Neuronal stem cell (in vitro differentiated cells): ENCODE results near the gene RAB2B.

Experiments used
- DNase-seq: peaks from one replicate; pipeline ENCODE4 v3.0.0-alpha.2; 2013; ENCODE audit warnings: low spot score
- H2AFZ ChIP-seq: one replicate; pipeline ENCODE4 v1.6.1; 2013; ENCODE audit warnings: mild to moderate bottlenecking, low read length, inconsistent platforms
- H2AK5ac ChIP-seq: 2 replicates; pipeline ENCODE4 v1.6.1; 2013; ENCODE audit warnings: low read depth, mild to moderate bottlenecking, inconsistent platforms, low read length, moderate library complexity, mixed read lengths
- H2BK120ac ChIP-seq: 2 replicates; pipeline ENCODE4 v1.6.1; 2013; ENCODE audit warnings: low read depth, mild to moderate bottlenecking, inconsistent platforms, low read length, moderate library complexity, mixed read lengths
- H2BK12ac ChIP-seq: one replicate; pipeline ENCODE4 v1.6.1; 2013; ENCODE audit warnings: low read length, inconsistent platforms
- H2BK15ac ChIP-seq: 2 replicates; pipeline ENCODE4 v1.6.1; 2013; ENCODE audit warnings: mild to moderate bottlenecking, low read length, inconsistent platforms, mixed read lengths
- H2BK5ac ChIP-seq: one replicate; pipeline ENCODE4 v1.6.1; 2013; ENCODE audit warnings: inconsistent platforms, mild to moderate bottlenecking, low read length, moderate library complexity
- H3K14ac ChIP-seq: one replicate; pipeline ENCODE4 v1.6.1; 2013; ENCODE audit warnings: low read length, inconsistent platforms
- H3K18ac ChIP-seq: 2 replicates; pipeline ENCODE4 v1.6.1; 2013; ENCODE audit warnings: low read length, inconsistent platforms
- H3K23ac ChIP-seq: 2 replicates; pipeline ENCODE4 v1.6.1; 2013; ENCODE audit warnings: low read depth, mild to moderate bottlenecking, mixed read lengths, low read length, inconsistent platforms; ENCODE audit not compliant: poor library complexity
- H3K27ac ChIP-seq: replicated peaks from 3 replicates; pipeline ENCODE4 v1.5.1; 2013; ENCODE audit warnings: low read length, inconsistent platforms
- H3K27me3 ChIP-seq, 3 experiments: 2 replicates each; pipeline ENCODE4 v1.6.1; 2013; ENCODE audit warnings: low read length in 3 of 3, mild to moderate bottlenecking in 2 of 3, inconsistent platforms in 1 of 3, low read depth in 1 of 3, mixed read lengths in 1 of 3, moderate library complexity in 1 of 3; ENCODE audit not compliant: control insufficient read depth in 3 of 3, insufficient read depth in 3 of 3
- H3K36me3 ChIP-seq, 2 donors: replicated peaks in 1 of 2; 2 replicates each; pipeline ENCODE4 v1.6.1; 2013; ENCODE audit warnings: low read length in 2 of 2; ENCODE audit not compliant: control insufficient read depth in 2 of 2, insufficient read depth in 2 of 2
- H3K4ac ChIP-seq: 2 replicates; pipeline ENCODE4 v1.6.1; 2013; ENCODE audit warnings: inconsistent platforms, mild to moderate bottlenecking, low read length, moderate library complexity
- H3K4me1 ChIP-seq, 2 donors: 1 replicate in 1 of 2; 2 replicates in 1 of 2; pipeline ENCODE4 v1.6.1; 2013; ENCODE audit warnings: low read length in 2 of 2, low read depth in 1 of 2; ENCODE audit not compliant: control insufficient read depth in 2 of 2, insufficient read depth in 1 of 2
- H3K4me2 ChIP-seq: one replicate; pipeline ENCODE4 v1.6.1; 2013; ENCODE audit warnings: mild to moderate bottlenecking, low read length, inconsistent platforms; ENCODE audit not compliant: insufficient read depth, poor library complexity, severe bottlenecking
- H3K4me3 ChIP-seq, 2 donors: 2 replicates each; pipeline ENCODE4 v1.5.1; 2013; ENCODE audit warnings: low read length in 2 of 2, mild to moderate bottlenecking in 2 of 2, inconsistent platforms in 1 of 2, moderate library complexity in 1 of 2
- H3K79me1 ChIP-seq: one replicate; pipeline ENCODE4 v1.6.1; 2013; ENCODE audit warnings: low read depth, mild to moderate bottlenecking, inconsistent platforms, low read length, moderate library complexity
- H3K9ac ChIP-seq: one replicate; pipeline ENCODE4 v1.6.1; 2013; ENCODE audit warnings: mild to moderate bottlenecking, low read depth, low read length, inconsistent platforms; ENCODE audit not compliant: poor library complexity
- H3K9me3 ChIP-seq, 2 donors: replicated peaks in 1 of 2; 2 replicates each; pipeline versions ENCODE3 to v1.6.1; 2013; ENCODE audit warnings: low read length in 2 of 2, mild to moderate bottlenecking in 2 of 2, inconsistent platforms in 1 of 2, low read depth in 1 of 2, mixed read lengths in 1 of 2, moderate library complexity in 1 of 2; ENCODE audit not compliant: control insufficient read depth in 2 of 2, insufficient read depth in 1 of 2
- H4K8ac ChIP-seq: one replicate; pipeline ENCODE4 v1.6.1; 2013; ENCODE audit warnings: low read depth, mild to moderate bottlenecking, inconsistent platforms, low read length, moderate library complexity
- H4K91ac ChIP-seq: one replicate; pipeline ENCODE4 v1.6.1; 2013; ENCODE audit warnings: low read length, low read depth, mild to moderate bottlenecking, inconsistent platforms; ENCODE audit not compliant: poor library complexity
- WGBS, 2 donors: extraction: QIAGEN DNeasy Blood & Tissue Kit; methylation state at CpG; one replicate each; pipeline ENCODE4 v1.1.7; 2013; ENCODE audit warnings: missing lambda C conversion rate in 2 of 2, mixed read lengths in 1 of 2; ENCODE audit not compliant: insufficient read length in 2 of 2, insufficient replicate concordance in 1 of 2; ENCODE audit errors: extremely low coverage in 2 of 2; 5-methylcytosine and 5-hydroxymethylcytosine counted together

RAB2B gene

DNA sequence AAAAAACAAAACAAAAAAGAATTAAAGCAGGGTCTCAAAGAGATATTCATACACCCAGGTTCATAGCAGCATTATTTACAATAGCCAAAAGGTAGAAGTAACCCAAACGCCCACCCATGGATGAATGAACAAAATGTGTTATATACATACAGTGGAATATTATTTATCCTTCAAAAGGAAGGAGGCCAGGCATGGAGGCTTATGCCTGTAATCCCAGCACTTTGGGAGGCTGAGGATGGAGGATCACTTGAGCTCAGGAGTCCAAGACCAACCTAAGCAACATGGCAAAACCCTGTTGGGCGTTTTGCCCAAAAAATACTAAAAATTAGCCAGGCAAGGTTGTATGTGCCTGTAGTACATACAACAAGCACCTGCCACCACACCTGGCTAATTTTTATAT is 29.8 kb upstream of the RAB2B start:
- H2BK5ac ChIP-seq: no peak overlapping the region
- H3K9ac ChIP-seq: no peak overlapping the region
- no CpG with 5 or more reads among the region's 2 CpGs for WGBS, 2 donors
- peaks cover 6% of the 10 kb centered on the region for H3K79me1 ChIP-seq
- no peak overlapping the region for H2AFZ ChIP-seq
- no peaks in the 10 kb centered on the region for H3K9me3 ChIP-seq
- no peak overlapping the region for H3K4ac ChIP-seq
- no peak overlapping the region for H3K4me2 ChIP-seq
- no peak overlapping the region for H4K8ac ChIP-seq
- DNase-seq: no peak
- H3K4me3 ChIP-seq: no peak overlapping the region
- no peak overlapping the region for H3K27ac ChIP-seq
- no peak overlapping the region for H2BK12ac ChIP-seq
- peaks cover 1 to 6% of the 10 kb centered on the region in 2 donors for H3K4me1 ChIP-seq
- H2BK120ac ChIP-seq: no peak overlapping the region
- H4K91ac ChIP-seq: no peak overlapping the region
- peaks cover 18 to 79% of the 10 kb centered on the region in 2 donors for H3K36me3 ChIP-seq
- H3K18ac ChIP-seq: no peak overlapping the region
- no peak overlapping the region for H2BK15ac ChIP-seq
- H3K23ac ChIP-seq: no peak overlapping the region
- no peak overlapping the region for H3K14ac ChIP-seq
- no peaks in the 10 kb centered on the region for H3K27me3 ChIP-seq
- H2AK5ac ChIP-seq: no peak overlapping the region

DNA sequence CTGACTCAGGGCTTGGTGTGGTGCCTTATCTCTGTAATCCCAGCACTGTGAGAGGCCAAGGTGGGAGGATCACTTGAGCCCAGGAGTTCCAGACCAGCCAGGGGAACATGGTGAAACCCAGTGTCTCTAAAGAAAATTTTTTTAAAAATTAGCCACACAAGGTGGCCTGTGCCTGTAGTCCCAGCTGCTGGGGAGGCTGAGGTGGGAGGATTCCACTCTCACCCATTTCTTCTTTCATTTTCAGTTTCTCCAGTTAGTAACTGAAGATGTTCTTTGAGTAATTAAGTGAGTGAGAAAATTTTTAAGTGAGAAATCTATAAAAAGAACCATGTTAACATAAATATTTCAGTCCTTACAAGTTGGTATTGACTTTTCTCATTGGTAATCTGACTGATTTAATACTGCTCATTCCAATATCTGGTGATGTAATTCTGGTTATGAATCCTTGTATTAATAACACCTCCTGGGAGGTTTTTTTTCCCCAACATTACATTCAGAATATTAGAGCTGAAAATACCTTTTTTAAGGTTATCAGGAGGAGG is 28.3 kb upstream of the RAB2B start:
- H3K79me1 ChIP-seq: peaks cover 1% of the 10 kb centered on the region
- no peak overlapping the region for H2AFZ ChIP-seq
- no peak overlapping the region for H3K4me2 ChIP-seq
- no peak overlapping the region for H3K18ac ChIP-seq
- H3K9me3 ChIP-seq: no peaks in the 10 kb centered on the region
- H3K14ac ChIP-seq: no peak overlapping the region
- no peak overlapping the region for H4K91ac ChIP-seq
- H4K8ac ChIP-seq: no peak overlapping the region
- H3K23ac ChIP-seq: no peak overlapping the region
- no peak overlapping the region for H3K9ac ChIP-seq
- H2BK5ac ChIP-seq: no peak overlapping the region
- H2BK15ac ChIP-seq: no peak overlapping the region
- no peak for DNase-seq
- no peak overlapping the region for H3K27ac ChIP-seq
- H3K36me3 ChIP-seq: peaks cover 26 to 94% of the 10 kb centered on the region in 2 donors
- H3K4me1 ChIP-seq: peaks cover 1 to 4% of the 10 kb centered on the region in 2 donors
- no peak overlapping the region for H2AK5ac ChIP-seq
- no peak overlapping the region for H3K4me3 ChIP-seq
- H2BK120ac ChIP-seq: no peak overlapping the region
- no peak overlapping the region for H2BK12ac ChIP-seq
- H3K27me3 ChIP-seq: no peaks in the 10 kb centered on the region
- H3K4ac ChIP-seq: no peak overlapping the region

DNA sequence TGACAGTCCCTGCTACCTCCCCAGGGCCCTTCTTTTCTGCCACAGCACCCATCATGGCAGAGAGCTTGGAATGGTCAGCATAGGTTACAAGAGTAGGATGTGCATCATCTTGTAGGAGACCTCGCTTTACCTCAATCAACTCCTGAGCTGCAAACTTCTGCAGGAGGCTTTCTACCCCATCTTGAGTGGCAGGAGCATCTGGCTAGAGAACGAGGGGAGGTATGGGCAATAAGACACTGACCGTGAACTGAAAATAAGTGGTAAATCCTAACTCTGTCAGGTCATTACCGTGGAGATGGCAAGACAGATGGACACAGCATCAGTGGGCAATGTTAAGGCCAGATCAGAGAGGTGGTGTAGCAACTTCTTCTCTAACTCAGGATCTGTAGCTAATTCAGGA is 26.6 kb upstream of the RAB2B start:
- no CpG with 5 or more reads among the region's 4 CpGs for WGBS, 2 donors
- Histone ChIP-seq H3K9ac (no peak overlapping the region), H3K14ac (no peak overlapping the region), H3K4ac (no peak overlapping the region), H4K91ac (no peak overlapping the region), H3K23ac (no peak overlapping the region), H2BK5ac (no peak overlapping the region), H3K18ac (no peak overlapping the region), H3K4me3 (no peak overlapping the region), H3K36me3 (peaks cover 28 to 95% of the 10 kb centered on the region in 2 donors), H2BK12ac (no peak overlapping the region), H2AFZ (no peak overlapping the region), H3K4me2 (no peak overlapping the region), H2AK5ac (no peak overlapping the region), H3K79me1 (peaks cover 1% of the 10 kb centered on the region), H3K27ac (no peak overlapping the region), H3K9me3 (no peaks in the 10 kb centered on the region), H2BK120ac (no peak overlapping the region), H2BK15ac (no peak overlapping the region), H3K27me3 (no peaks in the 10 kb centered on the region), H3K4me1 (peaks cover 1 to 3% of the 10 kb centered on the region in 2 donors), H4K8ac (no peak overlapping the region)
- no peak for DNase-seq

DNA sequence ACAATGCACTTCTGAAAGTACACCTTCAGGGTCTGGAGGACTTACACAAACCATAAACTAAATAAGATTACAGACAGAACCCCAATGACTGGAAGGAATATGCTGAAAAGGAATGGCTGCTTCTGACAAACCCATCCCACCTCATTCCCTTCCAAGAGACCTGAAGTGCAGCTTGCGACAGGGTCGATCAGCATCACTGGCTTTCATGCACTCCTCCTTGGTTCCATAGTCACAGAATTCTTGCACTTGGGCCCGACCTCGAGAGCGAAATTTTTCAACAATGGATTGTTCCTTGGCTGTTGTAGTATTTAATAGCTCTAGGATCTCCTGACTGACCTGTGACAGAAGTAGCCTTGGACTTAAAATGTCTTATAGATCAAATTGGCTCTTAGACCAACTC is 24.8 kb upstream of the RAB2B start:
- no CpG with 5 or more reads among the region's 5 CpGs for WGBS, 2 donors
- H3K27ac ChIP-seq: peak overlapping the region; percentile 16
- H3K4me3 ChIP-seq: no peak overlapping the region
- no peak overlapping the region for H2AK5ac ChIP-seq
- H3K4ac ChIP-seq: no peak overlapping the region
- no peak overlapping the region for H3K18ac ChIP-seq
- no peak overlapping the region for H2BK120ac ChIP-seq
- H3K4me1 ChIP-seq: peaks cover 0 to 3% of the 10 kb centered on the region in 2 donors
- H2BK15ac ChIP-seq: no peak overlapping the region
- H3K9me3 ChIP-seq: no peaks in the 10 kb centered on the region
- no peak overlapping the region for H3K23ac ChIP-seq
- no peak overlapping the region for H2BK12ac ChIP-seq
- H3K4me2 ChIP-seq: no peak overlapping the region
- no peak overlapping the region for H2BK5ac ChIP-seq
- H3K27me3 ChIP-seq: no peaks in the 10 kb centered on the region
- H4K91ac ChIP-seq: no peak overlapping the region
- H4K8ac ChIP-seq: no peak overlapping the region
- H2AFZ ChIP-seq: no peak overlapping the region
- peaks cover under 1% of the 10 kb centered on the region for H3K79me1 ChIP-seq
- DNase-seq: no peak
- peaks cover 33 to 95% of the 10 kb centered on the region in 2 donors for H3K36me3 ChIP-seq
- no peak overlapping the region for H3K9ac ChIP-seq
- no peak overlapping the region for H3K14ac ChIP-seq
